ENCODE results near the gene FBLN2.

Gene FBLN2

GRCh38 chr3:13579063-13579462 is 30.1 kb downstream of the FBLN2 start:
- DNase-seq (ENCODE audit: low read depth in 1 of 2, low spot score in 1 of 2) = no peak

- DNase-seq (ENCODE audit: low read depth in 1 of 2, low spot score in 1 of 2) = no peak
Measured at GRCh38 chr3:13580256-13581023, 31.5 kb downstream of the FBLN2 start.

GRCh38 chr3:13581485-13582365 is 32.8 kb downstream of the FBLN2 start:
- DNase-seq (ENCODE audit: low read depth in 1 of 2, low spot score in 1 of 2) = no peak

GRCh38 chr3:13582366-13583250 is 33.7 kb downstream of the FBLN2 start:
- no peak for DNase-seq (ENCODE audit: low read depth in 1 of 2, low spot score in 1 of 2)

- DNase-seq (ENCODE audit: low read depth in 1 of 2, low spot score in 1 of 2) = no peak
Measured at GRCh38 chr3:13583251-13584180, 34.6 kb downstream of the FBLN2 start.

GRCh38 chr3:13584427-13584891 is 35.5 kb downstream of the FBLN2 start:
- DNase-seq (ENCODE audit: low read depth in 1 of 2, low spot score in 1 of 2) = no peak

- DNase-seq (ENCODE audit: low read depth in 1 of 2, low spot score in 1 of 2) = no peak
Measured at GRCh38 chr3:13584901-13585300, 36.0 kb downstream of the FBLN2 start.

- DNase-seq (ENCODE audit: low read depth in 1 of 2, low spot score in 1 of 2) = no peak
Measured at GRCh38 chr3:13587442-13587841, 38.5 kb downstream of the FBLN2 start.

GRCh38 chr3:13588221-13588701 is 39.3 kb downstream of the FBLN2 start:
- no peak for DNase-seq (ENCODE audit: low read depth in 1 of 2, low spot score in 1 of 2)

GRCh38 chr3:13588993-13589392 is 40.1 kb downstream of the FBLN2 start:
- DNase-seq (ENCODE audit: low read depth in 1 of 2, low spot score in 1 of 2) = no peak

- DNase-seq (ENCODE audit: low read depth in 1 of 2, low spot score in 1 of 2) = no peak
Measured at GRCh38 chr3:13590841-13591520, 42.1 kb downstream of the FBLN2 start.

- DNase-seq (ENCODE audit: low read depth in 1 of 2, low spot score in 1 of 2) = no peak
Measured at GRCh38 chr3:13593615-13594014, 44.7 kb downstream of the FBLN2 start.

- DNase-seq (ENCODE audit: low read depth in 1 of 2, low spot score in 1 of 2) = no peak
Measured at GRCh38 chr3:13594146-13594545, 45.2 kb downstream of the FBLN2 start.

- no peak for DNase-seq (ENCODE audit: low read depth in 1 of 2, low spot score in 1 of 2)
Measured at GRCh38 chr3:13594991-13595421, 46.1 kb downstream of the FBLN2 start.

GRCh38 chr3:13595485-13595884 is 46.6 kb downstream of the FBLN2 start:
- DNase-seq (ENCODE audit: low read depth in 1 of 2, low spot score in 1 of 2) = no peak

- no peak for DNase-seq (ENCODE audit: low read depth in 1 of 2, low spot score in 1 of 2)
Measured at GRCh38 chr3:13596426-13597205, 47.7 kb downstream of the FBLN2 start.

- no peak for DNase-seq (ENCODE audit: low read depth in 1 of 2, low spot score in 1 of 2)
Measured at GRCh38 chr3:13597661-13598060, 48.7 kb downstream of the FBLN2 start.

GRCh38 chr3:13598201-13598600 is 49.3 kb downstream of the FBLN2 start:
- DNase-seq (ENCODE audit: low read depth in 1 of 2, low spot score in 1 of 2) = no peak

All from stimulated activated CD4-positive, alpha-beta T cell treated with anti-CD3 and anti-CD28 coated beads, Interleukin-15, amount 100 ng/mL, for 1 hour (primary cell).